Peyer's patch (tissue), 4 donors: ENCODE data around the gene C1QTNF2.

ENCODE experiments used
- POLR2A ChIP-seq, 2 donors: fragments of 450-650 bp; IDR thresholded peaks; one replicate each; pipeline ENCODE4 v1.5.1; 2017; ENCODE audit warnings: antibody characterized with exemption in 2 of 2, mild to moderate bottlenecking in 2 of 2, moderate library complexity in 2 of 2
- TF ChIP-seq, protein P1 (sequence below), 6 experiments: fragments of 450-650 bp in 4 of 6; fragments of 200-600 bp in 2 of 6; sonication (generic) in 1 of 6; IDR thresholded peaks; one replicate each; pipeline ENCODE4 v1.5.1; 2017 to 2019; ENCODE audit warnings: antibody characterized with exemption in 6 of 6, mild to moderate bottlenecking in 3 of 6, moderate library complexity in 1 of 6

DNA sequence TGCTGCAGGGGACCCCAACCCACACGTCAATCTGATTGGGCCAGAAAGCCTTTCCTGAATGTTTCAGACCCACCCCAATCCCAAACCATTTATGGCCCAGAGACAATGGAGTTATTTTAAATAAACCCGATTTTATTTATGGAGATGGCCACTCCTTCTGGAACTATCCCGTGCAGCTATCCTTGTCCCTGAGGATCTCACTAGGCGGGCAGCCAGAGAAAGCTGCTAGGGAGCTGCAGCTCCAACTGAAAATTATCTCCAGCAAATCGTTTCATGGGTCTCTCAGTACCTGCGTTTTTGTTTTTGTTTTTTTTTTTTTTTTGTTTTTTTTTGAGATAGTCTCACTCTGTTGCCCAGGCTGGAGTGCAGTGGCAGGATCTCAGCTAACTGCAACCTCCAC lies 23.0 kb downstream of the C1QTNF2 start:
- no peak for TF ChIP-seq POLR2A (IDR thresholded peaks at IDR 0.05)
- TF ChIP-seq, protein P1, sequence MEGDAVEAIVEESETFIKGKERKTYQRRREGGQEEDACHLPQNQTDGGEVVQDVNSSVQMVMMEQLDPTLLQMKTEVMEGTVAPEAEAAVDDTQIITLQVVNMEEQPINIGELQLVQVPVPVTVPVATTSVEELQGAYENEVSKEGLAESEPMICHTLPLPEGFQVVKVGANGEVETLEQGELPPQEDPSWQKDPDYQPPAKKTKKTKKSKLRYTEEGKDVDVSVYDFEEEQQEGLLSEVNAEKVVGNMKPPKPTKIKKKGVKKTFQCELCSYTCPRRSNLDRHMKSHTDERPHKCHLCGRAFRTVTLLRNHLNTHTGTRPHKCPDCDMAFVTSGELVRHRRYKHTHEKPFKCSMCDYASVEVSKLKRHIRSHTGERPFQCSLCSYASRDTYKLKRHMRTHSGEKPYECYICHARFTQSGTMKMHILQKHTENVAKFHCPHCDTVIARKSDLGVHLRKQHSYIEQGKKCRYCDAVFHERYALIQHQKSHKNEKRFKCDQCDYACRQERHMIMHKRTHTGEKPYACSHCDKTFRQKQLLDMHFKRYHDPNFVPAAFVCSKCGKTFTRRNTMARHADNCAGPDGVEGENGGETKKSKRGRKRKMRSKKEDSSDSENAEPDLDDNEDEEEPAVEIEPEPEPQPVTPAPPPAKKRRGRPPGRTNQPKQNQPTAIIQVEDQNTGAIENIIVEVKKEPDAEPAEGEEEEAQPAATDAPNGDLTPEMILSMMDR (IDR thresholded peaks at IDR 0.05): no peak
